Mucosa of rectum (tissue), 2 donors: ENCODE data around the gene UGT1A6.

Experiments
- H3K27ac ChIP-seq, 2 donors: one replicate each; pipeline ENCODE4 v1.7.0; 2013; ENCODE audit warnings: inconsistent platforms in 2 of 2, low read depth in 2 of 2, low read length in 2 of 2
- H3K27me3 ChIP-seq, 2 donors: one replicate each; pipeline ENCODE4 v1.7.0; 2013; ENCODE audit warnings: low read length in 2 of 2; ENCODE audit not compliant: control insufficient read depth in 2 of 2, insufficient read depth in 2 of 2
- H3K36me3 ChIP-seq, 2 donors: one replicate each; pipeline ENCODE4 v1.7.0; 2013; ENCODE audit warnings: low read length in 2 of 2; ENCODE audit not compliant: control insufficient read depth in 2 of 2, insufficient read depth in 2 of 2
- H3K4me1 ChIP-seq, 2 donors: one replicate each; pipeline ENCODE4 v1.7.0; 2013; ENCODE audit warnings: low read length in 2 of 2, mild to moderate bottlenecking in 1 of 2; ENCODE audit not compliant: control insufficient read depth in 2 of 2, insufficient read depth in 2 of 2
- H3K4me3 ChIP-seq, 2 donors: one replicate each; pipeline ENCODE4 v1.7.0; 2013; ENCODE audit warnings: low read length in 2 of 2
- H3K9ac ChIP-seq, 2 donors: one replicate each; pipeline ENCODE4 v1.7.0; 2013; ENCODE audit warnings: low read length in 2 of 2, low read depth in 1 of 2, mild to moderate bottlenecking in 1 of 2
- H3K9me3 ChIP-seq, 2 donors: one replicate each; pipeline ENCODE4 v1.7.0; 2013; ENCODE audit warnings: low read length in 2 of 2; ENCODE audit not compliant: control insufficient read depth in 2 of 2
- donor health status: healthy.
- donor health status: Normal muscosa, but diverticular disease.

The UGT1A6 gene

DNA sequence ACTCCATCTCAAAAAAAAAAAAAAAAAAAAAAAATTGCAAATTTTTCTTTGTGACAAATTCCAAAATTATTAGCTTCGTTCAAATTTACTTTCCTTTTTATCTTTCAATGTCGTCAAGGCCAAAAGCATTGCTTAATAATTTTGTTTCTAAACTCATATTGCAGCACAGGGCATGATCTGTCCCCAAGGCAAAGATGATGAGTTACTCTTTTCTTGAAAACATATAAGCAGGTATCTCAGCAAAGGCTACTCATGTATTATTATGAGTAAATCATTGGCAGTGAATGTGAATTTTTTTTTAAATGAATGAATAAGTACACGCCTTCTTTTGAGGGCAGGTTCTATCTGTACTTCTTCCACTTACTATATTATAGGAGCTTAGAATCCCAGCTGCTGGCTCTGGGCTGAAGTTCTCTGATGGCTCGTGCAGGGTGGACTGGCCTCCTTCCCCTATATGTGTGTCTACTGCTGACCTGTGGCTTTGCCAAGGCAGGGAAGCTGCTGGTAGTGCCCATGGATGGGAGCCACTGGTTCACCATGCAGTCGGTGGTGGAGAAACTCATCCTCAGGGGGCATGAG lies 11.1 kb upstream of the UGT1A6 start, which contains the start of gene UGT1A7:
Gene UGT1A7 (plus strand): TSS at position 381 of the 579 bp plus-strand sequence. CDS start 37 bp downstream, at position 418.
- no peak within 1 kb of the TSS for H3K9ac ChIP-seq
- no peaks in the 10 kb centered on the region for H3K27me3 ChIP-seq
- H3K4me1 ChIP-seq: peaks cover 4 to 10% of the 10 kb centered on the region in 2 donors
- H3K9me3 ChIP-seq: no peaks in the 10 kb centered on the region
- H3K4me3 ChIP-seq: no peak within 1 kb of the TSS
- H3K27ac ChIP-seq: no peak within 1 kb of the TSS
- peaks cover 0 to 2% of the 10 kb centered on the region in 2 donors for H3K36me3 ChIP-seq

DNA sequence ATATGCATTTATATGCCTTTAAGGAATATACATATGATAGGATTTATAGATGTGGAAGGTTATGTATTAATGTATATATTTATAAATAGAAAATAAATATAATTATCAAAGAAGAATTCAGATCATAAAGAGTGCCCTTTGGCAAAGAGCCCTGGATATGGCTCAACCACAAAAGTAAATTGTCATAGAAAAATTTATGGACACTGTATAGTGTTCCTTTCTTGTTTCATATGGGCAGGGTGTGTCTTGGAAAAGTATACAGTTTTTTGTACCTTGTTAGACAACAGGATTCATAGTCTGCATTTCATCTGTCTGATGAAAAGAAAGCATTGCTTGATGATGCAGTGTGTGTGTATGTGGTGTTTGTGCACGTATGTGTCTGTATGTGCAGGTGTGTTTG lies 8.1 kb upstream of the UGT1A6 start:
- Histone ChIP-seq H3K27ac (peak overlapping the region in 1 of 2 donors; percentile 38), H3K36me3 (peaks cover 0 to 2% of the 10 kb centered on the region in 2 donors), H3K4me3 (no peak overlapping the region), H3K27me3 (no peaks in the 10 kb centered on the region), H3K9me3 (no peaks in the 10 kb centered on the region), H3K9ac (no peak overlapping the region), H3K4me1 (peaks cover 8 to 12% of the 10 kb centered on the region in 2 donors)

GRCh38 chr2:233686928-233687327 lies 5.8 kb upstream of the UGT1A6 start:
- Histone ChIP-seq H3K27ac (no peak overlapping the region), H3K36me3 (peaks cover 0 to under 1% of the 10 kb centered on the region in 2 donors), H3K9ac (no peak overlapping the region), H3K27me3 (no peaks in the 10 kb centered on the region), H3K4me1 (peaks cover 21 to 24% of the 10 kb centered on the region in 2 donors), H3K9me3 (no peaks in the 10 kb centered on the region), H3K4me3 (no peak overlapping the region)

DNA sequence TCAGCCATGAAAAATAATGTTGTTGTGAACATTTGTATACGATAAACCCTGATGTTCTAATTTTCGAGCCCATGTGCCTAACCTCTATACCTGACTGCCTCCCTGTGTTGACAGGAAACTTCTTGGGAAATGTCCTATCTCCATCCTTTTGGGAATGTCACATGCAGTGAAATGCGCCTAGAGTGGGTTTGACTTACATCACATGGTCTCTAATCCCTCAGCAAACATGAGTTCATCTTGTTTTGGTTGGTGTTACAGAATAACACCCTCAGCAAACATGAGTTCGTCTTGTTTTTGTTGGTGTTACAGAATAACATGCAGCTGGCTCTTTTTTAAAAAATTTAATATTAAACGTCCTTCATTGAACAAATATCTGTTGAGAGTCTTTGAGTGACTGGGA lies 4.3 kb upstream of the UGT1A6 start:
- Histone ChIP-seq H3K9me3 (no peaks in the 10 kb centered on the region), H3K4me3 (no peak overlapping the region), H3K36me3 (no peaks in the 10 kb centered on the region), H3K27ac (no peak overlapping the region), H3K4me1 (peaks cover 31 to 32% of the 10 kb centered on the region in 2 donors), H3K27me3 (no peaks in the 10 kb centered on the region), H3K9ac (no peak overlapping the region)

DNA sequence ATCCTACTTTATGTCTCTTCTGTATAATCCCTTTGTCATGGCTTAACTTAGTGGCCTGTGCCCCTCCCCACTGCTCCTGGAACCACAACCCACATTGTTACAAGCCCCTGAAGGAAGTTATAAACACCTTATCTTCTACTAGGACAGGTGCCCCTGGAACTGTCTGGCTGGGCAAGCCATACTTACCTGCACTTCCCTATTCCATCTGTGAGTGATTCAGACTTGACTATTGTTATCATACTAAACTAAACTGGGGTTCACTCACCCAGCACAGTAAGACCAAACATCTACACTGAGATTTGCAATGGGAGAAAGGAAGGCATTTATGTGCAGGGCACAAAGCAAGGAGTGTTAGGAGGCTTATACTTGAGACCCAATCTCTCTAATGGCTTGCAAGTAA lies 3.7 kb upstream of the UGT1A6 start:
- H3K27ac ChIP-seq: peak overlapping the region in 1 of 2 donors; percentile 3
- no peaks in the 10 kb centered on the region for H3K36me3 ChIP-seq
- no peaks in the 10 kb centered on the region for H3K9me3 ChIP-seq
- H3K9ac ChIP-seq: no peak overlapping the region
- no peak overlapping the region for H3K4me3 ChIP-seq
- peaks cover 31 to 33% of the 10 kb centered on the region in 2 donors for H3K4me1 ChIP-seq
- H3K27me3 ChIP-seq: no peaks in the 10 kb centered on the region

GRCh38 chr2:233689501-233689900 lies 3.2 kb upstream of the UGT1A6 start:
- no peak overlapping the region for H3K4me3 ChIP-seq
- H3K27me3 ChIP-seq: no peaks in the 10 kb centered on the region
- peaks cover 28 to 33% of the 10 kb centered on the region in 2 donors for H3K4me1 ChIP-seq
- H3K9me3 ChIP-seq: no peaks in the 10 kb centered on the region
- no peak overlapping the region for H3K9ac ChIP-seq
- H3K27ac ChIP-seq: no peak overlapping the region
- H3K36me3 ChIP-seq: no peaks in the 10 kb centered on the region

GRCh38 chr2:233690444-233690843 lies 2.2 kb upstream of the UGT1A6 start:
- Histone ChIP-seq H3K36me3 (no peaks in the 10 kb centered on the region), H3K27ac (no peak overlapping the region), H3K4me1 (peaks cover 28 to 29% of the 10 kb centered on the region in 2 donors)

DNA sequence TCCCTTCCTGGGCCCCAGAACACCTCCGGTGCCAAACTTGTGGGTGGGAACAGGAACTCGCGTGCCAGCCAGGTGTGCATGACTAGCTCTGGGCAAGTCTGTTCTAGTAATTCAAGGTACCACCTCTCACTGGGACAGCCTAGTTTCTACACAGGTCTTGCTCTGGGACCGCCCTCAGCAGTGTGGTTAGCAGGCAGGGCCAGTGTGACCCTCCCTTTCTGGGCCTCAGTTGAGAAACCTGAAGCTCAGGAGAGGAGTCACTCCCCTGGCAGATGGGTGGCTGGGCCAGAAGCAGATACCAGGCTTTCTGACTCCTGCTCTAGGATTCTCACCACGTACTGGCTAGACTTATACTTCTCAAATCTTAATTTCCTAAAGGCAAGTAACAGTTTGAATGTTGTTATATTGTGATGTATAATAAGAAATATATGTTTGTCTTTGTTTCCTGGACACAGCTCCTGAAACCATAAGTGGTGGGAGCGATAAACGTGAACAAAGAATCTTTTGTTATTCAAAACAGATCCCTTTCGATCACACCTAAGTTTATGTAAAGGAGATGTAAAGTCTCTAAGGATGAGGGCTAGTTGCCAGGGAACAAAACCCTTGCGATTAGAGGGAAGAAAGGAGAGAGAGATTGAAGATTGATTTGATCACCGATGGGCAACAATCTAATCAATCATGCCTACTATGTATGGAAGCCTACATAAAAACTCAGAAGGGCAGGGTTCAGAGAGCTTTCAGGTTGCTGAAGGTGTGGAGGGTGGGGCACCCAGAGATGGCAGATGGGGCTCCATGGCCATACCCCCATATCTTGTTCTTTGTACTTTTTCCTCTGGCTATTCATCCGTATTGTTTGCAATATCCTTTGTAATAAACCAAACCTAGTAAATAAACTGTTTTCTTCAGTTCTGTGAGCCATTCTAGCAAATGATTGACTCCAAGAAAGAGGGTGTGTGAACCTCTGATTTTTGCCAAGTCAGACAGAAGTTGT lies 952 bp upstream of the UGT1A6 start:
- Histone ChIP-seq H3K9ac (peak overlapping the region in 1 of 2 donors; percentile 14), H3K4me3 (peak overlapping the region in 1 of 2 donors; percentile 9), H3K27me3 (no peaks in the 10 kb centered on the region), H3K27ac (peak overlapping the region; percentile 63 to 70), H3K36me3 (no peaks in the 10 kb centered on the region), H3K9me3 (no peaks in the 10 kb centered on the region), H3K4me1 (peaks cover 27 to 28% of the 10 kb centered on the region in 2 donors)

More at GRCh38 chr2:233690444-233690843, 2.2 kb upstream of the UGT1A6 start:
- Histone ChIP-seq H3K9ac (no peak overlapping the region), H3K9me3 (no peaks in the 10 kb centered on the region), H3K4me3 (no peak overlapping the region), H3K27me3 (no peaks in the 10 kb centered on the region)

- no peaks in the 10 kb centered on the region for H3K9me3 ChIP-seq
- H3K9ac ChIP-seq: no peak overlapping the region
- no peak overlapping the region for H3K4me3 ChIP-seq
- no peaks in the 10 kb centered on the region for H3K36me3 ChIP-seq
- no peak overlapping the region for H3K27ac ChIP-seq
- H3K4me1 ChIP-seq: peaks cover 24 to 27% of the 10 kb centered on the region in 2 donors
- no peaks in the 10 kb centered on the region for H3K27me3 ChIP-seq
These were observed 1.3 kb downstream of the UGT1A6 start for GRCh38 chr2:233693963-233694362.

DNA sequence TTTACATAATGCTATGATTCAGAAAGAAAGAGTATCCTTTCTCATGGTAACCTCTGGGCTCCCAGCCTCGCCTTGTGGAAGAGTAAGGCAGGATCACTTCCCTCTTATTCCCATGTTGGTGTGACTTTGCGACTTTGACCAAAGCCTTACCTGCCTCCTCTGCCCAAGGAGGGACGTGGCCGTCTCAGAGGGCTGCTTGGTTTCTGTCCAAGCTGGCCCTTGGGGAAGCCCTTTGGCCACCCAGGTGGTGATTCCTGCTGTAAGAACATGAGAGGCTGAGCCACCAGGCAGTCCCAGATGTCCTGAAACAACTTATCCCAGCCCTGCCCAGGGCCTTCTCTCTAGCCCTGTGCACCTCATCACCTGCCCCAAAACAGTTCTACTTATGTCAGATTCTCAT lies 6.0 kb downstream of the UGT1A6 start:
- H3K36me3 ChIP-seq: no peaks in the 10 kb centered on the region
- H3K27ac ChIP-seq: no peak overlapping the region
- no peak overlapping the region for H3K9ac ChIP-seq
- no peak overlapping the region for H3K4me3 ChIP-seq
- no peaks in the 10 kb centered on the region for H3K27me3 ChIP-seq
- H3K9me3 ChIP-seq: no peaks in the 10 kb centered on the region
- peaks cover 0 to 1% of the 10 kb centered on the region in 2 donors for H3K4me1 ChIP-seq
